Right lung (tissue), 5 donors: ENCODE data around the gene PRKG2. TPM values are rescaled to one million over a fixed set of nuclear protein-coding genes. Genes with fewer than 3 reads are reported as not detected.

Experiments used
- DNase-seq, 2 donors: peaks; one replicate each; pipeline ENCODE4 v3.0.0-alpha.2; 2013
- polyA plus RNA-seq, 5 donors: library from polyadenylated mRNA; unstranded; fragments of 120-200 nt; gene quantifications; one replicate each; pipeline versions ENCODE4 v1.2.1 to v1.2.3, GENCODE V29; 2013; ENCODE audit warnings: inconsistent platforms in 1 of 5, low replicate concordance in 1 of 5; ENCODE audit not compliant: insufficient read length in 5 of 5, insufficient read depth in 1 of 5

The PRKG2 gene
- polyA plus RNA-seq, 5 donors: 2.4 to 6.3 (median 3.8) TPM

GRCh38 chr4:81096566-81096965 is 118.5 kb downstream of the PRKG2 start:
- no peak for DNase-seq

GRCh38 chr4:81095389-81095788 is 119.6 kb downstream of the PRKG2 start:
- no peak for DNase-seq

GRCh38 chr4:81093720-81094401 is 121.2 kb downstream of the PRKG2 start:
- DNase-seq: no peak

- DNase-seq: no peak
Measured at GRCh38 chr4:81085979-81086378, 129.0 kb downstream of the PRKG2 start.

GRCh38 chr4:81085291-81085690 is 129.7 kb downstream of the PRKG2 start:
- no peak for DNase-seq

GRCh38 chr4:81084634-81085033 is 130.4 kb downstream of the PRKG2 start:
- DNase-seq: no peak

GRCh38 chr4:81084029-81084428 is 131.0 kb downstream of the PRKG2 start:
- DNase-seq: no peak

- DNase-seq: no peak
Measured at GRCh38 chr4:81081156-81081555, 133.9 kb downstream of the PRKG2 start.

GRCh38 chr4:81071013-81071412 is 144.0 kb downstream of the PRKG2 start:
- no peak for DNase-seq

- peak; percentile 62 to 76 for DNase-seq
Measured at GRCh38 chr4:81069706-81070331, 145.2 kb downstream of the PRKG2 start.

GRCh38 chr4:81065446-81065845 is 149.6 kb downstream of the PRKG2 start:
- no peak for DNase-seq

GRCh38 chr4:81062001-81062400 is 153.0 kb downstream of the PRKG2 start:
- DNase-seq: no peak

- no peak for DNase-seq
Measured at GRCh38 chr4:81061344-81061730, 153.7 kb downstream of the PRKG2 start.

- DNase-seq: no peak
Measured at GRCh38 chr4:81060587-81061343, 154.3 kb downstream of the PRKG2 start.

- no peak for DNase-seq
Measured at GRCh38 chr4:81058621-81059020, 156.4 kb downstream of the PRKG2 start.

GRCh38 chr4:81052119-81053068 is 162.6 kb downstream of the PRKG2 start:
- DNase-seq: peak in 1 of 2 donors; percentile 53

GRCh38 chr4:81049907-81050306 is 165.1 kb downstream of the PRKG2 start:
- no peak for DNase-seq

- no peak for DNase-seq
Measured at GRCh38 chr4:81049330-81049729, 165.7 kb downstream of the PRKG2 start.

GRCh38 chr4:81042578-81043365 is 172.2 kb downstream of the PRKG2 start:
- DNase-seq: no peak

GRCh38 chr4:81040012-81040659 is 174.9 kb downstream of the PRKG2 start:
- peak in 1 of 2 donors; percentile 45 for DNase-seq
